PC-3 (cell line): ENCODE measurements around the gene TEC. TPM values are rescaled to one million over a fixed set of nuclear protein-coding genes. Genes with fewer than 3 reads are reported as not detected.
"Not testable (repeated sequence)": the region's sequence is repeated elsewhere in the genome, so short reads cannot be mapped to it uniquely, and the experiment has no call there.

ENCODE experiments used
- ATAC-seq: fragments of 200-7000 bp; cut with Tn5 transposase; 2 replicates; pipeline ENCODE4 v1.9.1; 2020; ENCODE audit warnings: mild to moderate bottlenecking, moderate library complexity
- BruUV-seq: library from RNA; stranded (reverse); fragments of 400-500 nt; replicated peaks from 2 replicates; lab custom pipeline; 2021; lab: Mats Ljungman, UMichigan
- CTCF ChIA-PET: fragments of 300-600 bp; sonication (Branson Sonifier 250); formaldehyde crosslinking; loops from one replicate; lab custom pipeline; 2022; ENCODE audit warnings: antibody characterized with exemption; lab: Charles Lee
- POLR2A ChIA-PET: fragments of 300-600 bp; sonication (Branson Sonifier 250); formaldehyde crosslinking; loops from one replicate; lab custom pipeline; 2022; ENCODE audit warnings: antibody characterized with exemption; ENCODE audit not compliant: unreplicated experiment; lab: Charles Lee
- DNase-seq: peaks from one replicate; pipeline ENCODE4 v3.0.0-alpha.2; 2015
- H2AFZ ChIP-seq: fragments of 300-600 bp; sonication (generic); 2 replicates; pipeline ENCODE4 v1.6.0; 2016; ENCODE audit warnings: antibody characterized with exemption, low read length
- H3F3A ChIP-seq: fragments of 300-600 bp; sonication (generic); one replicate; pipeline ENCODE4 v1.6.0; 2017; ENCODE audit warnings: antibody characterized with exemption, low read length, control low read depth, mild to moderate bottlenecking; ENCODE audit not compliant: unreplicated experiment
- H3K27ac ChIP-seq: fragments of 300-600 bp; sonication (generic); 2 replicates; pipeline ENCODE4 v1.5.1; 2016; ENCODE audit warnings: mild to moderate bottlenecking, low read length
- H3K27me3 ChIP-seq: fragments of 300-600 bp; sonication (generic); 2 replicates; pipeline ENCODE4 v1.6.1; 2016; ENCODE audit warnings: low read length, mixed read lengths
- H3K36me3 ChIP-seq: fragments of 300-600 bp; sonication (generic); 2 replicates; pipeline ENCODE4 v1.6.1; 2016; ENCODE audit warnings: low read depth, mixed run types, low read length, mixed read lengths
- H3K4me1 ChIP-seq: fragments of 300-600 bp; sonication (generic); 2 replicates; pipeline ENCODE4 v1.5.1; 2016; ENCODE audit warnings: low read length; ENCODE audit not compliant: insufficient read depth
- H3K4me2 ChIP-seq: fragments of 300-600 bp; sonication (generic); 2 replicates; pipeline ENCODE4 v1.6.0; 2016; ENCODE audit warnings: low read length
- H3K4me3 ChIP-seq: fragments of 300-600 bp; sonication (generic); 2 replicates; pipeline ENCODE4 v1.5.1; 2016; ENCODE audit warnings: mild to moderate bottlenecking, low read length, mixed read lengths
- H3K79me2 ChIP-seq: fragments of 300-600 bp; sonication (generic); 2 replicates; pipeline ENCODE4 v1.6.1; 2017; ENCODE audit warnings: low read length, mixed read lengths
- H3K9ac ChIP-seq: fragments of 300-600 bp; sonication (generic); 2 replicates; pipeline ENCODE4 v1.6.0; 2016; ENCODE audit warnings: mild to moderate bottlenecking, low read length
- H3K9me2 ChIP-seq: fragments of 300-600 bp; sonication (generic); replicated peaks from 2 replicates; pipeline ENCODE4 v1.6.1; 2016; ENCODE audit warnings: mixed run types, low read length, mixed read lengths
- H3K9me3 ChIP-seq: fragments of 300-600 bp; sonication (generic); 2 replicates; pipeline ENCODE4 v1.6.1; 2016; ENCODE audit warnings: low read length, mixed read lengths
- H4K20me1 ChIP-seq: fragments of 300-600 bp; sonication (generic); 2 replicates; pipeline ENCODE4 v1.6.1; 2016; ENCODE audit warnings: low read length, mixed read lengths
- EZH2 ChIP-seq: fragments of 300-600 bp; sonication (generic); IDR thresholded peaks from one replicate; pipeline ENCODE4 v1.6.1; 2017; ENCODE audit warnings: antibody characterized with exemption, mild to moderate bottlenecking, low read length; ENCODE audit not compliant: unreplicated experiment
- EZH2phosphoT487 ChIP-seq: fragments of 300-600 bp; sonication (generic); IDR thresholded peaks from 2 replicates; pipeline ENCODE4 v1.6.1; 2018; ENCODE audit warnings: mild to moderate bottlenecking, antibody characterized with exemption, low read length, borderline replicate concordance
- intact Hi-C: fragments of 100-400 bp; cut with micrococcal nuclease; formaldehyde crosslinking; loops from 2 replicates; pipeline ENCODE4 v1.9.0; 2023
- total RNA-seq: library from RNA; depleted of rRNA; stranded (reverse); fragments of >200 nt; gene quantifications from 2 replicates; pipeline ENCODE4 v1.2.3, GENCODE V29; 2014
- TF ChIP-seq, protein P1 (sequence below): fragments of 300-600 bp; sonication (generic); conservative IDR thresholded peaks from 2 replicates; pipeline ENCODE4 v1.5.1; 2017; ENCODE audit warnings: antibody characterized with exemption, low read depth, mild to moderate bottlenecking, low read length

Gene TEC
- total RNA-seq, 1 experiment from 2014 or later = 10.4 TPM

DNA sequence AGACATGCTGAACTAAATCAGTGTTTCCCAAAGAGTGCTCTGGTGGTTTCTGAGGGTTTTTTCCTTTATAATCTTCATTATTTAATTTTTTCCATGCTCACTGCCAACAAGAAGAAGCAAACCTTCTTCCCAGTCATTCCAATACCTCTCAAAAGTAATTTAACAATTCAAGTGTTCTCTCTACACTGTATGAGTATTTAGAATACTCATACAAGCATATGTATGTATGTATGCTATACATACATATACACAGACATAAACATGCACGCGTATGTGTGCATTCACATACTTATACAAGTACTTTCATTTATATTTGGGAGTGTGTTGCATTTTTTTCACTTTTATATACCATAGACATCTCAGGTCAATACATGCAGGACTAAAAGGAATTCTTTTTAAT lies 81.2 kb downstream of the TEC start:
- no peaks in the 10 kb centered on the region for H3K9me3 ChIP-seq
- H3K4me1 ChIP-seq = no peaks in the 10 kb centered on the region
- intact Hi-C loops = no loop called here
- H3K4me3 ChIP-seq = no peak overlapping the region
- H2AFZ ChIP-seq = no peak overlapping the region
- no peak overlapping the region for H3K4me2 ChIP-seq
- ChIA-PET POLR2A (no interaction called here), CTCF (no interaction called here)
- no TSS peak for BruUV-seq
- H3K9ac ChIP-seq = no peak overlapping the region
- no peaks in the 10 kb centered on the region for H3K9me2 ChIP-seq
- no peak for TF ChIP-seq EZH2
- TF ChIP-seq, protein P1, sequence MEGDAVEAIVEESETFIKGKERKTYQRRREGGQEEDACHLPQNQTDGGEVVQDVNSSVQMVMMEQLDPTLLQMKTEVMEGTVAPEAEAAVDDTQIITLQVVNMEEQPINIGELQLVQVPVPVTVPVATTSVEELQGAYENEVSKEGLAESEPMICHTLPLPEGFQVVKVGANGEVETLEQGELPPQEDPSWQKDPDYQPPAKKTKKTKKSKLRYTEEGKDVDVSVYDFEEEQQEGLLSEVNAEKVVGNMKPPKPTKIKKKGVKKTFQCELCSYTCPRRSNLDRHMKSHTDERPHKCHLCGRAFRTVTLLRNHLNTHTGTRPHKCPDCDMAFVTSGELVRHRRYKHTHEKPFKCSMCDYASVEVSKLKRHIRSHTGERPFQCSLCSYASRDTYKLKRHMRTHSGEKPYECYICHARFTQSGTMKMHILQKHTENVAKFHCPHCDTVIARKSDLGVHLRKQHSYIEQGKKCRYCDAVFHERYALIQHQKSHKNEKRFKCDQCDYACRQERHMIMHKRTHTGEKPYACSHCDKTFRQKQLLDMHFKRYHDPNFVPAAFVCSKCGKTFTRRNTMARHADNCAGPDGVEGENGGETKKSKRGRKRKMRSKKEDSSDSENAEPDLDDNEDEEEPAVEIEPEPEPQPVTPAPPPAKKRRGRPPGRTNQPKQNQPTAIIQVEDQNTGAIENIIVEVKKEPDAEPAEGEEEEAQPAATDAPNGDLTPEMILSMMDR = no peak
- TF ChIP-seq EZH2phosphoT487 = no peak
- H4K20me1 ChIP-seq = no peaks in the 10 kb centered on the region
- H3K27ac ChIP-seq = no peak overlapping the region
- DNase-seq (no peak), ATAC-seq (no peak)
- no peaks in the 10 kb centered on the region for H3K36me3 ChIP-seq
- no peaks in the 10 kb centered on the region for H3F3A ChIP-seq
- H3K79me2 ChIP-seq = no peaks in the 10 kb centered on the region
- no peaks in the 10 kb centered on the region for H3K27me3 ChIP-seq

DNA sequence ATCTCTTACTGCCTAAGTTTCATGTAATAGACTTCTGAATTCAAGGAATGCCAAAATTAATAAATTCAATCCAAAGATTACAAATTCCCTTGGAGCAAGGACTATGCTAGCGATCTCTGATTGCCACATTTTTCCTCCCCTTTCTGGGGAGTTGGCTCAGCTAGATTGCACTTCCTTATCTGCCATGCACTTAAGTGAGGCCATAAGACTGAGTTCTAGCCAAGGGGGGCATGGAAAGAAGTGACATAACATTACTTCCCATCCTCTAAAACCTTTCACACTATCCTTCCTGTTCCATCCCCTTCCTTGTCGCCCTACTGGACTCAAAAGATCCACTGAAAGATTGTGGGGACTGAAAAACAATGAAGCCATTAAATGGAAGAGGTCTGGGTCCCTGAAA lies 81.8 kb downstream of the TEC start:
- Histone ChIP-seq H3K27me3 (no peaks in the 10 kb centered on the region), H3K4me2 (no peak overlapping the region), H3K4me1 (no peaks in the 10 kb centered on the region), H2AFZ (no peak overlapping the region), H3K36me3 (no peaks in the 10 kb centered on the region), H3F3A (no peaks in the 10 kb centered on the region), H3K9ac (no peak overlapping the region), H3K4me3 (no peak overlapping the region), H3K27ac (no peak overlapping the region), H3K9me3 (no peaks in the 10 kb centered on the region), H3K79me2 (no peaks in the 10 kb centered on the region), H3K9me2 (no peaks in the 10 kb centered on the region), H4K20me1 (no peaks in the 10 kb centered on the region)
- DNase-seq (no peak), ATAC-seq (no peak)
- TF ChIP-seq EZH2 (no peak), EZH2phosphoT487 (no peak)
- TF ChIP-seq, protein P1 = no peak
- ChIA-PET POLR2A (no interaction called here), CTCF (no interaction called here)
- intact Hi-C loops = no loop called here
- no TSS peak for BruUV-seq

DNA sequence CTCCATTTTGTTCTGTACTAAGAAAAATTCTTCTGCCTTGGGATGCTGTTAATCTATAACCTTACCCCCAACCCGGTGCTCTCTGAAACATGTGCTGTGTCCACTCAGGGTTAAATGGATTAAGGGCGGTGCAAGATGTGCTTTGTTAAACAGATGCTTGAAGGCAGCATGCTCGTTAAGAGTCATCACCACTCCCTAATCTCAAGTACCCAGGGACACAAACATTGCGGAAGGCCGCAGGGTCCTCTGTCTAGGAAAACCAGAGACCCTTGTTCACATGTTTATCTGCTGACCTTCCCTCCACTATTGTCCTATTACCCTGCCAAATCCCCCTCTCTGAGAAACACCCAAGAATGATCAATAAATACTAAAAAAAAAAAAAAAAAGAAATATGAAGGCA lies 82.6 kb downstream of the TEC start:
- H3K27ac ChIP-seq, H3K27me3 ChIP-seq, H3K9ac ChIP-seq, H3F3A ChIP-seq, H3K4me3 ChIP-seq, H2AFZ ChIP-seq, H3K36me3 ChIP-seq, H3K4me2 ChIP-seq, CTCF ChIA-PET, DNase-seq, BruUV-seq, POLR2A ChIA-PET, H3K79me2 ChIP-seq, H3K4me1 ChIP-seq, intact Hi-C loops, H3K9me2 ChIP-seq, ATAC-seq, H3K9me3 ChIP-seq, H4K20me1 ChIP-seq: not testable (repeated sequence)

DNA sequence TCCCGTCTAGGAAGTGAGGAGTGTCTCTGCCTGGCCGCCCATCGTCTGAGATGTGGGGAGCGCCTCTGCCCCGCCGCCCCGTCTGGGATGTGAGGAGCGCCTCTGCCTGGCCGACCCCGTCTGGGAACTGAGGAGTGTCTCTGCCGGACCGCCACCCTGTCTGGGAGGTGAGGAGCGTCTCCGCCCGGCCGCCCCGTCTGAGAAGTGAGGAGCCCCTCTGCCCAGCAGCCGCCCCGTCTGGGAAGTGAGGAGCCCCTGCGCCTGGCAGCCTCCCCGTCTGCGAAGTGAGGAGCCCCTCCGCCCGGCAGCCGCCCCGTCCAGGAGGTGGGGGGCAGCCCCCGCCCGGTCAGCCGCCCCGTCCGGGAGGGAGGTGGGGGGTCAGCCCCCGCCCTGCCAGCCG lies 83.2 kb downstream of the TEC start:
- H3K4me2 ChIP-seq, DNase-seq, intact Hi-C loops, CTCF ChIA-PET, H3K79me2 ChIP-seq, BruUV-seq, H3K4me3 ChIP-seq, H3K9me3 ChIP-seq, H3F3A ChIP-seq, POLR2A ChIA-PET, H3K36me3 ChIP-seq, H2AFZ ChIP-seq, H4K20me1 ChIP-seq, H3K9ac ChIP-seq, H3K27ac ChIP-seq, H3K27me3 ChIP-seq, ATAC-seq, H3K9me2 ChIP-seq, H3K4me1 ChIP-seq: not testable (repeated sequence)
